Endothelial cell of umbilical vein (primary cell): ENCODE data around the gene NUP107. TPM values are rescaled to one million over a fixed set of nuclear protein-coding genes. Genes with fewer than 3 reads are reported as not detected.

Source experiments
- BruUV-seq: library from RNA; stranded (reverse); fragments of 400-500 nt; replicated peaks from 2 replicates; lab custom pipeline; 2021; lab: Mats Ljungman, UMichigan
- CTCF ChIA-PET: fragments of 300-600, 350-600 bp; sonication (Branson Sonifier 250); formaldehyde crosslinking; loops from one replicate; lab custom pipeline; 2021; ENCODE audit warnings: antibody characterized with exemption, inconsistent platforms; lab: Charles Lee
- POLR2A ChIA-PET: fragments of 300-600, 350-600 bp; sonication (Branson Sonifier 250); formaldehyde crosslinking; loops from one replicate; lab custom pipeline; 2021; ENCODE audit warnings: antibody characterized with exemption, inconsistent platforms; lab: Charles Lee
- DNase-seq: peaks from one replicate; pipeline ENCODE4 v3.0.0-alpha.2; 2011; ENCODE audit warnings: low read depth, low spot score
- FAIRE-seq: peaks from 2 replicates; lab custom pipeline; 2011; peaks lifted over from hg19 to GRCh38; lab: Jason Lieb, UNC
- H2AFZ ChIP-seq: 2 replicates; pipeline ENCODE4 v1.6.0; 2012; ENCODE audit warnings: low read depth, low read length, control low read depth, inconsistent platforms
- H3K27ac ChIP-seq: 2 replicates; pipeline ENCODE4 v1.5.1; 2011; ENCODE audit warnings: low read depth, mild to moderate bottlenecking, control low read depth, low read length, moderate library complexity; ENCODE audit not compliant: insufficient read depth
- H3K27me3 ChIP-seq, 2 experiments: 2 replicates each; pipeline versions ENCODE4 v1.6.0 to v1.6.1; 2011; ENCODE audit warnings: low read length in 2 of 2, mixed read lengths in 1 of 2; ENCODE audit not compliant: control insufficient read depth in 2 of 2, insufficient read depth in 2 of 2
- H3K36me3 ChIP-seq, 2 experiments: 2 replicates in 1 of 2; 3 replicates in 1 of 2; pipeline ENCODE4 v1.5.1; 2011; ENCODE audit warnings: low read length in 2 of 2, mild to moderate bottlenecking in 1 of 2, moderate library complexity in 1 of 2; ENCODE audit not compliant: control insufficient read depth in 2 of 2, insufficient read depth in 2 of 2; ENCODE audit errors: extremely low read depth in 1 of 2
- H3K4me1 ChIP-seq: 3 replicates; pipeline ENCODE4 v1.5.1; 2011; ENCODE audit warnings: mild to moderate bottlenecking, low read length; ENCODE audit not compliant: control insufficient read depth, insufficient read depth; ENCODE audit errors: extremely low read depth
- H3K4me2 ChIP-seq: 2 replicates; pipeline ENCODE4 v1.6.1; 2011; ENCODE audit warnings: low read length, control low read depth, mixed read lengths; ENCODE audit not compliant: insufficient read depth
- H3K4me3 ChIP-seq, 3 experiments: fragments of 200-600 bp in 1 of 3; sonication (generic), shearing (Covaris generic) in 1 of 3; replicated peaks in 1 of 3; 2 replicates each; pipeline ENCODE4 v1.5.1; 2011 to 2016; ENCODE audit warnings: control low read depth in 3 of 3, low read length in 3 of 3, mild to moderate bottlenecking in 2 of 3, inconsistent platforms in 1 of 3, low read depth in 1 of 3, moderate library complexity in 1 of 3; ENCODE audit not compliant: insufficient read depth in 1 of 3
- H3K79me2 ChIP-seq: 2 replicates; pipeline ENCODE4 v1.6.0; 2012; ENCODE audit warnings: low read length, inconsistent platforms; ENCODE audit not compliant: control insufficient read depth, insufficient read depth
- H3K9ac ChIP-seq: replicated peaks from 2 replicates; pipeline ENCODE3; 2011; ENCODE audit warnings: low read length, control low read depth; ENCODE audit not compliant: insufficient read depth; ENCODE audit errors: extremely low read depth
- H3K9me1 ChIP-seq: replicated peaks from 3 replicates; pipeline ENCODE4 v1.6.0; 2011; ENCODE audit warnings: mild to moderate bottlenecking, low read length; ENCODE audit not compliant: control insufficient read depth, insufficient read depth; ENCODE audit errors: extremely low read depth
- H3K9me3 ChIP-seq: replicated peaks from 2 replicates; pipeline ENCODE4 v1.5.1; 2012; ENCODE audit warnings: low read length, inconsistent platforms; ENCODE audit not compliant: control insufficient read depth, insufficient read depth
- H4K20me1 ChIP-seq: replicated peaks from 2 replicates; pipeline ENCODE3; 2011; ENCODE audit warnings: mild to moderate bottlenecking, low read length; ENCODE audit not compliant: control insufficient read depth, insufficient read depth; ENCODE audit errors: extremely low read depth
- FOS ChIP-seq: IDR thresholded peaks from 2 replicates; pipeline ENCODE4 v1.6.1; 2011; ENCODE audit warnings: mild to moderate bottlenecking, low read length, moderate library complexity, borderline replicate concordance; ENCODE audit not compliant: insufficient read depth
- GATA2 ChIP-seq: IDR thresholded peaks from 2 replicates; pipeline ENCODE4 v1.7.0; 2011; ENCODE audit warnings: low read depth, mild to moderate bottlenecking, moderate library complexity, mixed read lengths, low read length; ENCODE audit not compliant: insufficient read length, insufficient read depth
- JUN ChIP-seq: IDR thresholded peaks from 2 replicates; pipeline ENCODE4 v1.6.1; 2011; ENCODE audit warnings: borderline replicate concordance, low read depth; ENCODE audit not compliant: insufficient read length, insufficient read depth
- MYC ChIP-seq: IDR thresholded peaks from one replicate; pipeline ENCODE4 v1.6.1; 2011; ENCODE audit warnings: mild to moderate bottlenecking, low read depth, low read length
- POLR2A ChIP-seq: IDR thresholded peaks from 2 replicates; pipeline ENCODE4 v1.6.1; 2012; ENCODE audit warnings: low read depth, mild to moderate bottlenecking, control low read depth, low read length
- POLR2AphosphoS5 ChIP-seq: IDR thresholded peaks from 2 replicates; pipeline ENCODE4 v1.6.1; 2012; ENCODE audit warnings: low read depth, mild to moderate bottlenecking, control low read depth, low read length, moderate library complexity; ENCODE audit not compliant: insufficient read depth
- dilution Hi-C: fragments of 300-500 bp; cut with MboI; formaldehyde crosslinking; loops from one replicate; pipeline ENCODE4 v1.15.0; 2019; ENCODE audit warnings: low sequenced_read_pairs; ENCODE audit not compliant: extremely low pct_ligation_motif_present
- intact Hi-C: fragments of 100-400 bp; cut with micrococcal nuclease; formaldehyde crosslinking; loops from one replicate; pipeline ENCODE4 v1.10.0; 2022
- polyA plus RNA-seq, 4 experiments: library from polyadenylated mRNA; depleted of rRNA in 3 of 4; stranded (reverse) in 3 of 4; unstranded in 1 of 4; fragments of >200 nt; gene quantifications; 2 replicates each; pipeline versions ENCODE4 v1.2.1 to v1.2.3, GENCODE V29; 2011 to 2012; ENCODE audit warnings: missing spikeins in 1 of 4
- total RNA-seq: library from RNA; stranded (reverse); gene quantifications from 2 replicates; pipeline ENCODE4 v1.2.3, GENCODE V29; 2021
- TF ChIP-seq, protein P1 (sequence below): IDR thresholded peaks from 2 replicates; pipeline ENCODE4 v1.6.1; 2011; ENCODE audit not compliant: insufficient read depth, insufficient read length
- TF ChIP-seq, protein P2 (sequence below), 2 donors: IDR thresholded peaks; 1 replicate in 1 of 2; 2 replicates in 1 of 2; pipeline ENCODE4 v1.5.1; 2011; ENCODE audit warnings: low read length in 2 of 2, mild to moderate bottlenecking in 2 of 2, moderate library complexity in 2 of 2, control low read depth in 1 of 2, inconsistent platforms in 1 of 2, low read depth in 1 of 2; ENCODE audit not compliant: insufficient read depth in 1 of 2; ENCODE audit errors: extremely low read depth in 1 of 2

Gene NUP107
- total and polyA plus RNA-seq, 2 donors (not counting 3 experiments of a cell fraction or from before 2014, with no cell fraction given), result 24.0 to 78.7 TPM

DNA sequence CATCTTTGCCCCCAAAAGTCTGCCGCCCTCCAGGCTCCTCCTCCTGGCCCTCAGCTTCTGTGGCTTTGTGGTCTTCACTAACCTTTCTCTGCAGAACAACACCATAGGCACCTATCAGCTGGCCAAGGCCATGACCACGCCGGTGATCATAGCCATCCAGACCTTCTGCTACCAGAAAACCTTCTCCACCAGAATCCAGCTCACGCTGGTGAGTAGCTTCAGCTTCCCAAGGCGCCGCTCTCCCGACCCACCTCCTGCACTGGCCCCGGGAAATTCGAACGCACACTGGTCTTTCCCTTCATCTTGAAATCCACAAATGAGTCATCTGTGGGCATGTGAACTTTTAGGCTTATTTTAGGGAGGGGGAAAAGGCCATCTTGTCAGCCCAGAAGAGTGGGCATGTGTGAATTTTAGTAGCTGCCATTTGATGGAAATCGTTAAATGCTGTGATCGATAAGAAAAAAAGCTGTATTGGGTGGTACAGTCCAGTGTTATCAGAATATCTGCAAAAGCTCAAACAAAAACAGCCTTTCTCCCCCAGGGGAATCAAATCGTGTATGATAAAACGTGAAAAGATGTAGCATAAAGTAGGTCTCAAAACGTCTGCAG, 59.9 kb downstream of the NUP107 start:
- ChIA-PET POLR2A (interaction anchor here (0.8 to 1.0 kb wide), 3 partner anchors 59 to 66 kb away, joined by 3 to 6 read pairs (median 4); partner anchors contain the start of gene MDM2), CTCF (interaction anchor here (0.6 to 3.0 kb wide), 8 partner anchors 41 to 1248 kb away, joined by 3 to 15 read pairs (median 7); partner anchors contain the start of gene MDM2)
- no peaks in the 10 kb centered on the region for H3K9me3 ChIP-seq
- intact Hi-C loops (loop anchor here (1.0 to 5.0 kb wide), 4 partner anchors 41 to 388 kb away; partner anchors contain the start of genes MDM2 and RAP1B), dilution Hi-C loops (no loop called here)
- peak overlapping the region; percentile 77 for H2AFZ ChIP-seq
- no peaks in the 10 kb centered on the region for H3K9me1 ChIP-seq
- H3K36me3 ChIP-seq, result peaks cover 2 to 7% of the 10 kb centered on the region in 2 experiments
- FAIRE-seq (no peak), DNase-seq (peak; percentile 73)
- no peaks in the 10 kb centered on the region for H3K79me2 ChIP-seq
- peak overlapping the region; percentile 2 to 87 (median 64) for H3K4me3 ChIP-seq
- H3K4me1 ChIP-seq, result peaks cover 16% of the 10 kb centered on the region
- H3K9ac ChIP-seq, result peak overlapping the region; percentile 19
- no peaks in the 10 kb centered on the region for H3K27me3 ChIP-seq
- no peaks in the 10 kb centered on the region for H4K20me1 ChIP-seq
- H3K4me2 ChIP-seq, result peak overlapping the region; percentile 96
- TF ChIP-seq POLR2A (no peak), GATA2 (no peak), MYC (no peak), JUN (no peak), POLR2AphosphoS5 (no peak), FOS (peak; percentile 61)
- TF ChIP-seq, protein P1, sequence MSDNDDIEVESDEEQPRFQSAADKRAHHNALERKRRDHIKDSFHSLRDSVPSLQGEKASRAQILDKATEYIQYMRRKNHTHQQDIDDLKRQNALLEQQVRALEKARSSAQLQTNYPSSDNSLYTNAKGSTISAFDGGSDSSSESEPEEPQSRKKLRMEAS, result no peak
- no TSS peak for BruUV-seq
- peak overlapping the region; percentile 2 for H3K27ac ChIP-seq

- POLR2A ChIA-PET, result no interaction called here
- no peak overlapping the region for H3K4me2 ChIP-seq
- H3K36me3 ChIP-seq, result peaks cover 0 to 9% of the 10 kb centered on the region in 2 experiments
- CTCF ChIA-PET, result no interaction called here
- intact Hi-C loops (loop anchor here (5.0 kb wide), 1 partner anchor 137 kb away; the partner anchor contains the start of gene RAP1B), dilution Hi-C loops (no loop called here)
- H3K9me3 ChIP-seq, result no peaks in the 10 kb centered on the region
- FAIRE-seq (no peak), DNase-seq (no peak)
- H3K4me3 ChIP-seq, result no peak overlapping the region
- no peak overlapping the region for H3K27ac ChIP-seq
- H3K9me1 ChIP-seq, result no peaks in the 10 kb centered on the region
- TF ChIP-seq, protein P2, sequence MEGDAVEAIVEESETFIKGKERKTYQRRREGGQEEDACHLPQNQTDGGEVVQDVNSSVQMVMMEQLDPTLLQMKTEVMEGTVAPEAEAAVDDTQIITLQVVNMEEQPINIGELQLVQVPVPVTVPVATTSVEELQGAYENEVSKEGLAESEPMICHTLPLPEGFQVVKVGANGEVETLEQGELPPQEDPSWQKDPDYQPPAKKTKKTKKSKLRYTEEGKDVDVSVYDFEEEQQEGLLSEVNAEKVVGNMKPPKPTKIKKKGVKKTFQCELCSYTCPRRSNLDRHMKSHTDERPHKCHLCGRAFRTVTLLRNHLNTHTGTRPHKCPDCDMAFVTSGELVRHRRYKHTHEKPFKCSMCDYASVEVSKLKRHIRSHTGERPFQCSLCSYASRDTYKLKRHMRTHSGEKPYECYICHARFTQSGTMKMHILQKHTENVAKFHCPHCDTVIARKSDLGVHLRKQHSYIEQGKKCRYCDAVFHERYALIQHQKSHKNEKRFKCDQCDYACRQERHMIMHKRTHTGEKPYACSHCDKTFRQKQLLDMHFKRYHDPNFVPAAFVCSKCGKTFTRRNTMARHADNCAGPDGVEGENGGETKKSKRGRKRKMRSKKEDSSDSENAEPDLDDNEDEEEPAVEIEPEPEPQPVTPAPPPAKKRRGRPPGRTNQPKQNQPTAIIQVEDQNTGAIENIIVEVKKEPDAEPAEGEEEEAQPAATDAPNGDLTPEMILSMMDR (IDR thresholded peaks at IDR 0.05; ENCODE audit: extremely low read depth in 1 of 2, insufficient read depth in 1 of 2, low read depth in 1 of 2, low read length in 2 of 2), result no peak
- TF ChIP-seq MYC (no peak), JUN (no peak), POLR2AphosphoS5 (no peak), POLR2A (no peak)
- H3K27me3 ChIP-seq, result no peaks in the 10 kb centered on the region
- no peak overlapping the region for H2AFZ ChIP-seq
- H3K4me1 ChIP-seq, result peaks cover 16% of the 10 kb centered on the region
- no TSS peak for BruUV-seq
- no peak overlapping the region for H3K9ac ChIP-seq
- H3K79me2 ChIP-seq, result no peaks in the 10 kb centered on the region
- no peaks in the 10 kb centered on the region for H4K20me1 ChIP-seq
These were observed 62.7 kb downstream of the NUP107 start for GRCh38 chr12:68749443-68749842.
